Measurements from ENCODE around the gene SUPT6H.

Gene SUPT6H

DNA sequence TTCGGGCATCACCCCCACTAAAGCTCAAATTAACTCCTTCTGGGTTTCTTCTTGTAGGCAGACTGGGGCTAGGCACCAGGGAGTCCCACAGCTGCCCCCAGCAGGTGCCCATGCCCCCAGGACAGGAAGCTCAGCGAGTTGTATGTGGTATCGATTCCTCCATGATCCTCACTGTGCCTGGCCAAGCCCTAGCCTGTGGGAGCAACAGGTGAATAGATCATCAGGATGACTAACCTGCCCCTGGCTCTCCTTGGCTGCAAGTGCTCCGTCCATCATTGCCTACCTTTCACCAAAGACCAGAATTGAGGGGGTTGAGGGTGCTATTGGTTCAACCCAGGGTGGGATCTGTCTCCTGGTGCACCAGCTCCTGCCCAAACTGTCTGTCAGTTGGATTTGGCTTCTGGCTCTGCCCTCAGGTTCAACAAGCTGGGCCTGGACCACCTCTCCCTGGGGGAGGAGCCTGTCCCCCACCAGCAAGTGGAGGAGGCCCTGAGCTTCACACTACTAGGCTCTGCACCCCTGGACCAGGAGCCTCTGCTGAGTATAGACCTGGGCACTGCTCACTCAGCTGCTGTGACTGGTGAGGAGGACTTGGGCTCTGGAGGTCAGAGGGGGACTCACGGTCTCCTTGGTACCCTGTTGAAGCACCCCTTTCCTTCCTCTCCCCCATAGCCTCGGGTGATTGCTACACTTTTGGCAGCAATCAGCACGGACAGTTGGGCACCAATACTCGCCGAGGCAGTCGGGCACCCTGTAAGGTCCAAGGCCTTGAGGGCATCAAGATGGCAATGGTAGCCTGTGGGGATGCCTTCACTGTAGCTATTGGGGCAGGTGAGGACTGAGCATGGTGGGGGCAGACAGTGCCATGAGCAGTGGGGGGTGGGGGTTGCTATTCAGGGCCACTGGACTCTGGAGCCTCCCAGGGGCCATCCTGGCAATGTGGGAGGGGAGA is 78.7 kb downstream of the SUPT6H start:
- no peak for FAIRE-seq

DNA sequence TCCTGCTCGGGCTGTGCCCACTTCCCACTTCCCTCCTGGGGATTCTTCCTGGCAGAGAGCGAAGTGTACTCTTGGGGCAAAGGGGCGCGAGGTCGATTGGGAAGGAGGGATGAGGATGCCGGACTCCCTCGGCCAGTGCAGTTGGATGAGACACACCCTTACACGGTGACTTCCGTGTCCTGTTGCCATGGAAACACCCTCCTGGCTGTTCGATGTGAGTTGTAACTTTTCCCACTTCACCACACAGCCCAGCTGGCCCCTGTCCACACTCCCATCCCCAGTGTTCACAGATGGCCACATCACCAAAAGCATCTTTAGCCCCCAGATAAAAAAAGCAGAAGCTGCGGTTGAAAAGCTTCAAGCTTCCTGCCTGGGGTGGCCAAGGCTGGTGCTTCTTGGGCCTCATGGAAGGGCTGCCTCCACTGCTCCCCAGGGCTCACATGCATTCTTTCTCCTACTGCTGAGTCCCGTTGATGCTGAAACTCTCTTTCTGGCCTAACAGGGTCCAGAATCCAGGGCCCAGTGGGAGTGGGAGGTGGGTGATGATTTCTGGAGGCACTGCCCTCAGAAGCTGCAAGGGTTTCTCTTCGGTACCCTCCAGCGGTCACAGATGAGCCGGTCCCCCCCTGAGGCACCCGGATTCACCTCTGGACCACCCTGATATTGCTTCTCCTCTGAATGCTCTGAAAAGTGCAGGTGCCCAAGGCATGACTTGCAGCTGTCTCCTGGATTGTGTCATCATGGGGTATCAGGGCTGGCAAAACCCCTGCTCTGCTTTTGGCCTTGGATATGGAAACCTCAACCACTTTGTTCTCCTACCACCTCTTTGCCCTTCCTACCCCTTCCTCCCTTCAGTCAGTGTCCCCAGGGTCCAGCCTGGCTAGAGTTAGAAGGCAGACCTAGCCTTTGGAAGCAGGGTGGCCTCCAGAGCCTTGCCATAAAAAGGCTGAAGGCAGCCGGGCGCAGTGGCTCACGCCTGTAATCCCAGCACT is 79.6 kb downstream of the SUPT6H start:
- FAIRE-seq, result no peak

- FAIRE-seq, result no peak
Observed at GRCh38 chr17:28743243-28744103, 81.5 kb downstream of the SUPT6H start, which contains the start of gene TRAF4. Gene TRAF4 (plus strand): TSS chr17:28744011. CDS start chr17:28744113, 102 bp downstream.

GRCh38 chr17:28744104-28744971 is 82.3 kb downstream of the SUPT6H start:
- FAIRE-seq, result no peak

GRCh38 chr17:28744972-28745785 is 83.2 kb downstream of the SUPT6H start:
- FAIRE-seq, result no peak

DNA sequence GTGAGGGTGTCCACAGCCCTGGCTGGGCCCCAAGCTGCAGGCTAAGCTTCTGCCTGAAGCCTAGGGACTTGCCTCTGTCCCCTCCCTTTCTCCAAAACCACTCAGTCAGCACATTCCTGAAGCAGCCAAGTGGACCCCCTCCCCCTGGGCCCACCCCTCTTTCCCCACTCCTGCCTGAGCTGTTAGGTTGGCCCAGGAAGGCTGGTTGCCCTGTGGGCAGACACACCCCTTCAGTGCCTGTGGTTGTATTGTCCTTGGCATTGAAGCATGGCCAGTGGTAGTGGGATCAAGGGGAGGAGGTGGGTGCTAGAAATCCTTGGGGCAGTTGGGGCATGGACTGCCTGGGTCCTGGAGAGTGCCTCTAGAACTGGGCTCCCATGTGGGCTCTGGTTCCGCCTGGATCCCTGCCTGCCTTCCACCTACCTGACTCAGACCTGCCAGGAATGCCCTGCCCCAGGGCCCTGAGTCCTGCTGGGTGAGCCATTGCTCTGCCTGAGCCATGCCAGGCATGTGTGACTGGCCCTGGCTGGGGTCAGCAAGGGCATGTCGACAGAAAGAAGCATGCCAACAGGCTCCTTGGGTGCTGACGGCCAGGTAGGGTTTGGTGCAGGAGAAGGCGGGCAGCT is 83.9 kb downstream of the SUPT6H start:
- no peak for FAIRE-seq

- no peak for FAIRE-seq
Observed at GRCh38 chr17:28746611-28747050, 84.6 kb downstream of the SUPT6H start.

DNA sequence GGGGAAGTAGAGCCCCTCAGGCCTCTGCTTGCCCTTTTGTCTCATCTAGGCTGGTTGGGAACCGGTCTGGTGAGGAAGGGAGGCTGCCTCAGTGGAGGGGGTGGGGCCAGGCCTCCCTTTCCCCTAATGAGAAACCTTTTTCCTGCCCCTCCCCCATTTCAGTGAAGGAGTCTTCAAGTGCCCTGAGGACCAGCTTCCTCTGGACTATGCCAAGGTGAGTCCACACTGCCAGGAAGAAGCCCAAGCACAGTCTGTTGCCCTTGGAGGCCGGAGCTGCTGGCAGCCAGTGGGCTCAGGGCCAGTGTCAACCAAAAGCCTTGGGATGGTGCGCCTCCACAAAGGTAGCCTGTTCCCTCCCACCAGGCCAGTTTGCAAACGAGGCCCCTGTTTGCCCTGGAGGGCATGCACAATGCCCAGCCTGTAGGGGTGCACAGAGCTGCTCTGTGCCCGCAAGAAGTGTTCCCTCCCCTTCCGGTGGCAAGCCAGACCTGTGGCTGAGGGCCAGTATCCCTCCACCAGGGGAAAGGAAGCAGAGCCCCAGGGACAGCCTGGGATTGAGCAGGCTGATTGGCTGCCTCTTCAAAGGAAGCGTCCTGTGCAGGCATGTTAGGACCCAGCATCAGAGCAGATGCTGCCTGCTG is 85.2 kb downstream of the SUPT6H start:
- FAIRE-seq, result no peak

- FAIRE-seq, result no peak
Observed at GRCh38 chr17:28747801-28748750, 86.1 kb downstream of the SUPT6H start.

DNA sequence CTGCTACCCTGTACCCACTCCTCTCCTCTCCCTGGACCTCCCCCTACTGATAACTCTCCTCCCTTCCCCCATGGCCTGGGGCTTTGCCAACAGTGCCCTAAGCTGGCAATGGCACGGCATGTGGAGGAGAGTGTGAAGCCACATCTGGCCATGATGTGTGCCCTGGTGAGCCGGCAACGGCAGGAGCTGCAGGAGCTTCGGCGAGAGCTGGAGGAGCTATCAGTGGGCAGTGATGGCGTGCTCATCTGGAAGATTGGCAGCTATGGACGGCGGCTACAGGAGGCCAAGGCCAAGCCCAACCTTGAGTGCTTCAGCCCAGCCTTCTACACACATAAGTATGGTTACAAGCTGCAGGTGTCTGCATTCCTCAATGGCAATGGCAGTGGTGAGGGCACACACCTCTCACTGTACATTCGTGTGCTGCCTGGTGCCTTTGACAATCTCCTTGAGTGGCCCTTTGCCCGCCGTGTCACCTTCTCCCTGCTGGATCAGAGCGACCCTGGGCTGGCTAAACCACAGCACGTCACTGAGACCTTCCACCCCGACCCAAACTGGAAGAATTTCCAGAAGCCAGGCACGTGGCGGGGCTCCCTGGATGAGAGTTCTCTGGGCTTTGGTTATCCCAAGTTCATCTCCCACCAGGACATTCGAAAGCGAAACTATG is 87.0 kb downstream of the SUPT6H start:
- no peak for FAIRE-seq

DNA sequence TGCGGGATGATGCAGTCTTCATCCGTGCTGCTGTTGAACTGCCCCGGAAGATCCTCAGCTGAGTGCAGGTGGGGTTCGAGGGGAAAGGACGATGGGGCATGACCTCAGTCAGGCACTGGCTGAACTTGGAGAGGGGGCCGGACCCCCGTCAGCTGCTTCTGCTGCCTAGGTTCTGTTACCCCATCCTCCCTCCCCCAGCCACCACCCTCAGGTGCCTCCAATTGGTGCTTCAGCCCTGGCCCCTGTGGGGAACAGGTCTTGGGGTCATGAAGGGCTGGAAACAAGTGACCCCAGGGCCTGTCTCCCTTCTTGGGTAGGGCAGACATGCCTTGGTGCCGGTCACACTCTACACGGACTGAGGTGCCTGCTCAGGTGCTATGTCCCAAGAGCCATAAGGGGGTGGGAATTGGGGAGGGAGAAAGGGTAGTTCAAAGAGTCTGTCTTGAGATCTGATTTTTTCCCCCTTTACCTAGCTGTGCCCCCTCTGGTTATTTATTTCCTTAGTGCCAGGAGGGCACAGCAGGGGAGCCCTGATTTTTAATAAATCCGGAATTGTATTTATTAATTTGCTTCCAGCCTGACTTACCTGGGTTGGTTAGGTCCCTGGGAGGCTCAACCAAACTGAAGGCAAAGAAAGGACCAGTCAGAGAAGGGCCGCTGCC is 87.6 kb downstream of the SUPT6H start:
- no peak for FAIRE-seq

GRCh38 chr17:28750178-28751047 is 88.4 kb downstream of the SUPT6H start:
- peak; percentile 77 for FAIRE-seq

- FAIRE-seq, result no peak
Observed at GRCh38 chr17:28751600-28752366, 89.8 kb downstream of the SUPT6H start.
